Thyroid gland (tissue), 4 donors: ENCODE measurements around the gene LINGO4.

Experiments
- POLR2A ChIP-seq, 2 donors: fragments of 450-650 bp; IDR thresholded peaks; one replicate each; pipeline ENCODE4 v1.6.1; 2017; ENCODE audit warnings: antibody characterized with exemption in 2 of 2, mild to moderate bottlenecking in 2 of 2, moderate library complexity in 1 of 2
- TF ChIP-seq, protein P1 (sequence below), 6 experiments: fragments of 200-600 bp in 3 of 6; fragments of 450-650 bp in 3 of 6; sonication (generic) in 3 of 6; IDR thresholded peaks; one replicate each; pipeline ENCODE4 v1.5.1; 2016 to 2019; ENCODE audit warnings: antibody characterized with exemption in 6 of 6, mild to moderate bottlenecking in 2 of 6, inconsistent platforms in 1 of 6, moderate library complexity in 1 of 6

DNA sequence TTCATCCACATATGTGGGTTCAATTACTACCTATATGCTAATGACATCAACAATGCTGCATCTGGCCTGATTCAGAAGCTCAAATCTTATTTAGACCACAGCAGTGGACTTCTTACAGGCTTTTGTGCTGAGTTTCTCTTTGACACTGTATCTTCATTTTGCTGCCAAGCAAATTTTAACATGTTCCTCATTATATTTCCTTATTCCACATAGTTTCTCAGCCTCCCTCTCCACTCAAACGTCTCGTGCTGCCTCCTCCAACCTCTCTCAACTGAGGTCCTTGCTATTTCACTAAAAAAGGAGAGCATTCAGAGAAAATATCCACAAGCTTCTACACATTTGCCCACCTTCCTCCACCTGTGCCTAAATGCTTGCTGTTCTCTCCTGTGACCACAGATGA is 21.4 kb downstream of the LINGO4 start:
- no peak for TF ChIP-seq POLR2A (IDR thresholded peaks at IDR 0.05)
- TF ChIP-seq, protein P1, sequence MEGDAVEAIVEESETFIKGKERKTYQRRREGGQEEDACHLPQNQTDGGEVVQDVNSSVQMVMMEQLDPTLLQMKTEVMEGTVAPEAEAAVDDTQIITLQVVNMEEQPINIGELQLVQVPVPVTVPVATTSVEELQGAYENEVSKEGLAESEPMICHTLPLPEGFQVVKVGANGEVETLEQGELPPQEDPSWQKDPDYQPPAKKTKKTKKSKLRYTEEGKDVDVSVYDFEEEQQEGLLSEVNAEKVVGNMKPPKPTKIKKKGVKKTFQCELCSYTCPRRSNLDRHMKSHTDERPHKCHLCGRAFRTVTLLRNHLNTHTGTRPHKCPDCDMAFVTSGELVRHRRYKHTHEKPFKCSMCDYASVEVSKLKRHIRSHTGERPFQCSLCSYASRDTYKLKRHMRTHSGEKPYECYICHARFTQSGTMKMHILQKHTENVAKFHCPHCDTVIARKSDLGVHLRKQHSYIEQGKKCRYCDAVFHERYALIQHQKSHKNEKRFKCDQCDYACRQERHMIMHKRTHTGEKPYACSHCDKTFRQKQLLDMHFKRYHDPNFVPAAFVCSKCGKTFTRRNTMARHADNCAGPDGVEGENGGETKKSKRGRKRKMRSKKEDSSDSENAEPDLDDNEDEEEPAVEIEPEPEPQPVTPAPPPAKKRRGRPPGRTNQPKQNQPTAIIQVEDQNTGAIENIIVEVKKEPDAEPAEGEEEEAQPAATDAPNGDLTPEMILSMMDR (IDR thresholded peaks at IDR 0.05), result no peak
